Vagina (tissue), 2 donors: ENCODE results near the gene PIAS3.

Source experiments
- POLR2A ChIP-seq, 2 donors: fragments of 450-650 bp; IDR thresholded peaks; one replicate each; pipeline ENCODE4 v1.6.1; 2017; ENCODE audit warnings: antibody characterized with exemption in 2 of 2, mild to moderate bottlenecking in 2 of 2, moderate library complexity in 2 of 2
- TF ChIP-seq, protein P1 (sequence below), 3 experiments: fragments of 450-650 bp in 2 of 3; fragments of 200-600 bp in 1 of 3; sonication (generic) in 1 of 3; IDR thresholded peaks; one replicate each; pipeline ENCODE4 v1.5.1; 2017 to 2019; ENCODE audit warnings: antibody characterized with exemption in 3 of 3, mild to moderate bottlenecking in 2 of 3, moderate library complexity in 2 of 3

DNA sequence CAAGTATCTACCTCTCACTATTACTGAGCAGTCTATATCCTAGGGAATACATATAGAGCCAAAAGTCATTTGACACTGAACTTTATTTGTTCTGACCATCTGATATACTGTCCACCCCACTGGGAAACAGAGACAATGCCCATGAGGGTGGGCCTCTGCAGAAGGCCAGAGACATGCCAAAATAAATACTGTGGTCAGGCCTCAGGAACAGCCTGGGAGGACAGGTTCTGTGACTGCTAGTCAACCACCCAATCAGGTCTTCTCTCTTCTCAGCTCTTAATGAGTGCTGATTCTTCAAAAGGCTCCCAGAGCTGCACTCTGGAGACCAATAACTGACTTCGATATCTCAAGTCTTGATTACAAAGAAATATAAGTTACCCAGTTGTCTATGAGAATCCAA is 32.3 kb upstream of the PIAS3 start:
- TF ChIP-seq, protein P1, sequence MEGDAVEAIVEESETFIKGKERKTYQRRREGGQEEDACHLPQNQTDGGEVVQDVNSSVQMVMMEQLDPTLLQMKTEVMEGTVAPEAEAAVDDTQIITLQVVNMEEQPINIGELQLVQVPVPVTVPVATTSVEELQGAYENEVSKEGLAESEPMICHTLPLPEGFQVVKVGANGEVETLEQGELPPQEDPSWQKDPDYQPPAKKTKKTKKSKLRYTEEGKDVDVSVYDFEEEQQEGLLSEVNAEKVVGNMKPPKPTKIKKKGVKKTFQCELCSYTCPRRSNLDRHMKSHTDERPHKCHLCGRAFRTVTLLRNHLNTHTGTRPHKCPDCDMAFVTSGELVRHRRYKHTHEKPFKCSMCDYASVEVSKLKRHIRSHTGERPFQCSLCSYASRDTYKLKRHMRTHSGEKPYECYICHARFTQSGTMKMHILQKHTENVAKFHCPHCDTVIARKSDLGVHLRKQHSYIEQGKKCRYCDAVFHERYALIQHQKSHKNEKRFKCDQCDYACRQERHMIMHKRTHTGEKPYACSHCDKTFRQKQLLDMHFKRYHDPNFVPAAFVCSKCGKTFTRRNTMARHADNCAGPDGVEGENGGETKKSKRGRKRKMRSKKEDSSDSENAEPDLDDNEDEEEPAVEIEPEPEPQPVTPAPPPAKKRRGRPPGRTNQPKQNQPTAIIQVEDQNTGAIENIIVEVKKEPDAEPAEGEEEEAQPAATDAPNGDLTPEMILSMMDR (IDR thresholded peaks at IDR 0.05), result no peak
- TF ChIP-seq POLR2A (IDR thresholded peaks at IDR 0.05), result no peak
